Spleen (tissue), 11 donors: ENCODE measurements around the gene ABTB1. TPM values are rescaled to one million over a fixed set of nuclear protein-coding genes. Genes with fewer than 3 reads are reported as not detected.

Experiments
- DNase-seq: peaks from one replicate; pipeline ENCODE4 v3.0.0-alpha.2; 2020
- H3K27ac ChIP-seq, 8 donors: fragments of 200-600 bp; sonication (generic) in 7 of 8; 1 replicate in 4 of 8; 2 replicates in 4 of 8; pipeline versions ENCODE4 v1.5.0 to v1.8.0; 2016 to 2021; ENCODE audit warnings: inconsistent platforms in 4 of 8, mild to moderate bottlenecking in 4 of 8, moderate library complexity in 1 of 8
- H3K27me3 ChIP-seq, 7 donors: fragments of 200-600 bp; sonication (generic) in 6 of 7; replicated peaks in 1 of 7; 1 replicate in 4 of 7; 2 replicates in 3 of 7; pipeline versions ENCODE4 v1.5.0 to v1.8.0; 2016 to 2021; ENCODE audit warnings: inconsistent platforms in 3 of 7, mild to moderate bottlenecking in 1 of 7
- H3K36me3 ChIP-seq, 6 donors: fragments of 200-600 bp; sonication (generic) in 5 of 6; 1 replicate in 4 of 6; 2 replicates in 2 of 6; pipeline versions ENCODE4 v1.5.0 to v1.8.0; 2016 to 2021; ENCODE audit warnings: inconsistent platforms in 2 of 6
- H3K4me1 ChIP-seq, 6 donors: fragments of 200-600 bp; sonication (generic) in 5 of 6; 1 replicate in 3 of 6; 2 replicates in 3 of 6; pipeline versions ENCODE4 v1.5.0 to v1.8.0; 2016 to 2021; ENCODE audit warnings: inconsistent platforms in 3 of 6
- H3K4me3 ChIP-seq, 8 donors: fragments of 200-600 bp; sonication (generic) in 7 of 8; 1 replicate in 4 of 8; 2 replicates in 4 of 8; pipeline versions ENCODE4 v1.5.0 to v1.8.0; 2016 to 2021; ENCODE audit warnings: inconsistent platforms in 4 of 8, mild to moderate bottlenecking in 4 of 8, moderate library complexity in 2 of 8
- H3K9me3 ChIP-seq, 8 donors: fragments of 200-600 bp; sonication (generic) in 7 of 8; 1 replicate in 4 of 8; 2 replicates in 4 of 8; pipeline versions ENCODE4 v1.5.0 to v1.8.0; 2016 to 2021; ENCODE audit warnings: inconsistent platforms in 4 of 8
- CTCF ChIP-seq, 11 experiments: fragments of 200-600 bp in 7 of 11; fragments of 450-650 bp in 4 of 11; sonication (generic) in 4 of 11; IDR thresholded peaks in 8 of 11; conservative IDR thresholded peaks in 3 of 11; 1 replicate in 7 of 11; 2 replicates in 4 of 11; pipeline versions ENCODE4 v1.4.0 to v1.8.0; 2016 to 2021; ENCODE audit warnings: antibody characterized with exemption in 11 of 11, inconsistent platforms in 4 of 11, mild to moderate bottlenecking in 1 of 11
- POLR2A ChIP-seq, 3 donors: fragments of 450-650 bp; IDR thresholded peaks; one replicate each; pipeline ENCODE4 v1.5.1; 2017; ENCODE audit warnings: antibody characterized with exemption in 3 of 3, mild to moderate bottlenecking in 1 of 3
- POLR2AphosphoS5 ChIP-seq, 3 donors: sonication (generic); formaldehyde crosslinking; IDR thresholded peaks; one replicate each; pipeline ENCODE4 v1.5.1; 2017; ENCODE audit warnings: antibody characterized with exemption in 3 of 3
- WGBS, 5 donors: extraction: QIAGEN DNeasy Blood & Tissue Kit in 3 of 5; methylation state at CpG; one replicate each; pipeline versions ENCODE4 v1.1.5 to v1.1.7; 2013 to 2018; 5-methylcytosine and 5-hydroxymethylcytosine counted together
- intact Hi-C: fragments of 100-400 bp; cut with DNase I; formaldehyde crosslinking; loops from one replicate; pipeline ENCODE4 v1.15.0; 2023; ENCODE audit warnings: low total_unique reads
- polyA plus RNA-seq, 3 donors: library from polyadenylated mRNA; stranded (reverse); fragments of 200-250 nt; gene quantifications; one replicate each; pipeline ENCODE4 v1.2.1, GENCODE V29; 2013
- total RNA-seq, 7 donors: library from RNA; depleted of rRNA in 3 of 7; stranded (reverse); fragments of >200 nt in 3 of 7; fragmentation: NEBNext Ultra II Directional in 4 of 7; extraction: Animal tissue kit (Norgen Biotek cat#: 25700) in 4 of 7; gene quantifications; one replicate each; pipeline versions ENCODE4 v1.1.0 to v1.2.1, GENCODE V29; 2016 to 2021
- donor health status: healthy with polysubstance abuse.
- donor health status: DM: no; HTN: no; CAD: no; lungs with moderate emphysema.
- donor health status: DM: no; HTN: no; CAD: no.
- donor health status: Bipolar disorder and iron deficiency.
- donor health status: healthy.
- donor health status: DM: no; HTN: no; CAD: no.
- donor health status: DM: yes; HTN: yes; CAD: no.

ABTB1 gene
- total and polyA plus RNA-seq, 10 donors, result 57.9 to 172 (median 145) TPM

- intact Hi-C loops, result no loop called here
- no peaks in the 10 kb centered on the region for H3K36me3 ChIP-seq
- TF ChIP-seq CTCF (IDR thresholded peaks at IDR 0.05 in 8 of 11, conservative IDR thresholded peaks at IDR 0.05 in 3 of 11) (no peak), POLR2AphosphoS5 (IDR thresholded peaks at IDR 0.05) (no peak), POLR2A (IDR thresholded peaks at IDR 0.05) (no peak)
- no peaks in the 10 kb centered on the region for H3K27me3 ChIP-seq
- H3K4me1 ChIP-seq, result peaks cover 2 to 11% (median 5%) of the 10 kb centered on the region in 6 donors
- no peak overlapping the region for H3K27ac ChIP-seq
- WGBS, 5 donors, result 76 to 90% (median 89%) methylated on average over 2 of the region's 2 CpGs
- H3K4me3 ChIP-seq, result no peak overlapping the region
- DNase-seq, result no peak
- no peaks in the 10 kb centered on the region for H3K9me3 ChIP-seq
Observed at GRCh38 chr3:127666676-127667075, 6.1 kb upstream of the ABTB1 start.

- no peaks in the 10 kb centered on the region for H3K9me3 ChIP-seq
- TF ChIP-seq CTCF (IDR thresholded peaks at IDR 0.05 in 8 of 11, conservative IDR thresholded peaks at IDR 0.05 in 3 of 11) (no peak), POLR2A (IDR thresholded peaks at IDR 0.05) (no peak), POLR2AphosphoS5 (IDR thresholded peaks at IDR 0.05) (no peak)
- intact Hi-C loops, result no loop called here
- no peaks in the 10 kb centered on the region for H3K27me3 ChIP-seq
- no peak overlapping the region for H3K27ac ChIP-seq
- H3K4me3 ChIP-seq, result no peak overlapping the region
- 86 to 91% (median 87%) methylated on average over 6 of the region's 6 CpGs for WGBS, 5 donors
- H3K4me1 ChIP-seq, result peaks cover 6 to 16% (median 10%) of the 10 kb centered on the region in 6 donors
- H3K36me3 ChIP-seq, result no peaks in the 10 kb centered on the region
- no peak for DNase-seq
Observed at GRCh38 chr3:127667119-127667681, 5.6 kb upstream of the ABTB1 start.

GRCh38 chr3:127668906-127669305 lies 3.8 kb upstream of the ABTB1 start:
- TF ChIP-seq POLR2AphosphoS5 (IDR thresholded peaks at IDR 0.05) (no peak), CTCF (IDR thresholded peaks at IDR 0.05 in 8 of 11, conservative IDR thresholded peaks at IDR 0.05 in 3 of 11) (no peak), POLR2A (IDR thresholded peaks at IDR 0.05) (no peak)
- 94 to 100% (median 96%) methylated on average over 4 to 7 of the region's 7 CpGs for WGBS, 5 donors
- intact Hi-C loops, result no loop called here

GRCh38 chr3:127669541-127670228 lies 3.1 kb upstream of the ABTB1 start:
- Histone ChIP-seq H3K9me3 (no peaks in the 10 kb centered on the region), H3K27me3 (no peaks in the 10 kb centered on the region), H3K4me3 (no peak overlapping the region), H3K27ac (no peak overlapping the region), H3K36me3 (peaks cover 0 to 6% (median 0%) of the 10 kb centered on the region in 6 donors), H3K4me1 (peaks cover 13 to 34% (median 26%) of the 10 kb centered on the region in 6 donors)
- TF ChIP-seq POLR2AphosphoS5 (IDR thresholded peaks at IDR 0.05), result no peak
- no peak for TF ChIP-seq CTCF (IDR thresholded peaks at IDR 0.05 in 8 of 11, conservative IDR thresholded peaks at IDR 0.05 in 3 of 11)
- TF ChIP-seq POLR2A (IDR thresholded peaks at IDR 0.05), result no peak
- DNase-seq, result peak; percentile 75
- intact Hi-C loops, result no loop called here
- 90 to 96% (median 95%) methylated on average over 13 to 14 of the region's 14 CpGs for WGBS, 5 donors

More at GRCh38 chr3:127668906-127669305, 3.8 kb upstream of the ABTB1 start:
- no peaks in the 10 kb centered on the region for H3K36me3 ChIP-seq
- no peak overlapping the region for H3K4me3 ChIP-seq
- H3K27me3 ChIP-seq, result no peaks in the 10 kb centered on the region
- no peak for DNase-seq
- peaks cover 10 to 27% (median 18%) of the 10 kb centered on the region in 6 donors for H3K4me1 ChIP-seq
- no peak overlapping the region for H3K27ac ChIP-seq
- no peaks in the 10 kb centered on the region for H3K9me3 ChIP-seq
